ENCODE measurements around the gene CCSER2.

The CCSER2 gene

GRCh38 chr10:84354623-84355022 lies 26.2 kb downstream of the CCSER2 start:
- DNase-seq (ENCODE audit: low spot score): no peak
- in situ Hi-C loops (cut with MboI; ENCODE audit: low pct_unique_long_range_greater_than_20kb, low sequenced_read_pairs, unreplicated experiment): no loop called here
- no peak for TF ChIP-seq CTCF (IDR thresholded peaks at IDR 0.05; ENCODE audit: extremely low read depth, insufficient read depth, missing control alignments)

- no peak for DNase-seq (ENCODE audit: low spot score)
- in situ Hi-C loops (cut with MboI; ENCODE audit: low pct_unique_long_range_greater_than_20kb, low sequenced_read_pairs, unreplicated experiment): no loop called here
- TF ChIP-seq CTCF (IDR thresholded peaks at IDR 0.05; ENCODE audit: extremely low read depth, insufficient read depth, missing control alignments): no peak
These were observed 26.7 kb downstream of the CCSER2 start for GRCh38 chr10:84355106-84355505.

- in situ Hi-C loops (cut with MboI; ENCODE audit: low pct_unique_long_range_greater_than_20kb, low sequenced_read_pairs, unreplicated experiment): no loop called here
- TF ChIP-seq CTCF (IDR thresholded peaks at IDR 0.05; ENCODE audit: extremely low read depth, insufficient read depth, missing control alignments): no peak
- no peak for DNase-seq (ENCODE audit: low spot score)
These were observed 28.5 kb downstream of the CCSER2 start for GRCh38 chr10:84356928-84357327.

- in situ Hi-C loops (cut with MboI; ENCODE audit: low pct_unique_long_range_greater_than_20kb, low sequenced_read_pairs, unreplicated experiment): no loop called here
- no peak for DNase-seq (ENCODE audit: low spot score)
These were observed 30.4 kb downstream of the CCSER2 start for GRCh38 chr10:84358743-84359142.

GRCh38 chr10:84360637-84361365 lies 32.4 kb downstream of the CCSER2 start:
- no peak for TF ChIP-seq CTCF (IDR thresholded peaks at IDR 0.05; ENCODE audit: extremely low read depth, insufficient read depth, missing control alignments)
- DNase-seq (ENCODE audit: low spot score): no peak
- in situ Hi-C loops (cut with MboI; ENCODE audit: low pct_unique_long_range_greater_than_20kb, low sequenced_read_pairs, unreplicated experiment): no loop called here

More at GRCh38 chr10:84358743-84359142, 30.4 kb downstream of the CCSER2 start:
- TF ChIP-seq CTCF (IDR thresholded peaks at IDR 0.05; ENCODE audit: extremely low read depth, insufficient read depth, missing control alignments): no peak

GRCh38 chr10:84365335-84365881 lies 37.0 kb downstream of the CCSER2 start:
- in situ Hi-C loops (cut with MboI; ENCODE audit: low pct_unique_long_range_greater_than_20kb, low sequenced_read_pairs, unreplicated experiment): no loop called here
- no peak for DNase-seq (ENCODE audit: low spot score)
- no peak for TF ChIP-seq CTCF (IDR thresholded peaks at IDR 0.05; ENCODE audit: extremely low read depth, insufficient read depth, missing control alignments)
